Measurements from ENCODE around the gene NSD1. TPM values are rescaled to one million over a fixed set of nuclear protein-coding genes. Genes with fewer than 3 reads are reported as not detected.

The NSD1 gene
- total RNA-seq, 1 donor: 53.2 TPM

DNA sequence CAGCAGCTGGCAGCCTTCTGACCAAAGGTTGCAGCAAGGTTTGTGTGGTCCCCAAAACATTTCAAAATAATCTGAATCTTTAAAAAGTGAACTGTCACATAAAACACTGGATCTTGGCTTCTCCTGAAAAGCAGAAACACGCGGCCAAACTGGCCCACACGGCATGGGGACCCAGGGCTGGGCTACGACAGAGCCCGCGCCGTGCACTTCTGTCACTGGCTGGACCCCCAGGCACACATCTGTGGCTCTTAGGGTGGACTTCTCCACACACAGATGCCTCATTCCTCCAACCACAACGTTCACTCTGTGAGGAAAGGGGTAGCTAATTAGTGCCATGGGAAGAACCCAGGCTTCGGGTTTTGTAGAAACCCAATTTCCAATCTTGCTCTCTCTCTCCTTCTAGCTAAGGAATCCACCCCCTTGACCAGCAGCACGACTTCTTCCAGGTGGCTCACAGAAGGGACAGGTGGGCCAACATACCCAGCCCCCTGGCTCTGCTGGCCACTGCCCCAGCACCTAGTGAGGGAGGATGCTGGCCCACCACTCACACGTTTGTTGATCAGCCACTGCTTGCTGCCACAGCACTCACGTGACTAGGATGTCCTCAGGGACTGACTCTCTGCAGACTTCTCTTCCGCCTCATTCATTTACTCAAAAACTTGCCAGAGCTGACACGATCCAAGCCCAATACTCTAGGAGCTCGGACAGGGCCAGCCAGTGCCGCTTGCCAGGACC, 200.0 kb downstream of the NSD1 start:
- Histone ChIP-seq H3K36me3 (ENCODE audit: insufficient read depth, low read length) (peaks cover 54% of the 10 kb centered on the region), H3K4me2 (ENCODE audit: insufficient read depth, low read length) (no peak overlapping the region), H3K79me2 (ENCODE audit: insufficient read depth, low read length) (peaks cover 8% of the 10 kb centered on the region), H3K27ac (ENCODE audit: low read depth, low read length) (no peak overlapping the region), H3K27me3 (ENCODE audit: insufficient read depth, low read length) (no peaks in the 10 kb centered on the region), H4K20me1 (ENCODE audit: insufficient read depth, low read length) (peaks cover 11% of the 10 kb centered on the region), H3K4me3 (ENCODE audit: insufficient read depth, low read length) (no peak overlapping the region), H3K4me1 (ENCODE audit: insufficient read depth, low read length) (no peaks in the 10 kb centered on the region), H2AFZ (ENCODE audit: low read length) (no peak overlapping the region), H3K9me3 (ENCODE audit: low read depth, low read length) (no peaks in the 10 kb centered on the region)
- peak; percentile 30 for DNase-seq (ENCODE audit: insufficient read length, low spot score, missing footprints)
- TF ChIP-seq CTCF (IDR thresholded peaks at IDR 0.05; ENCODE audit: extremely low read depth, low read depth, low read length): no peak

DNA sequence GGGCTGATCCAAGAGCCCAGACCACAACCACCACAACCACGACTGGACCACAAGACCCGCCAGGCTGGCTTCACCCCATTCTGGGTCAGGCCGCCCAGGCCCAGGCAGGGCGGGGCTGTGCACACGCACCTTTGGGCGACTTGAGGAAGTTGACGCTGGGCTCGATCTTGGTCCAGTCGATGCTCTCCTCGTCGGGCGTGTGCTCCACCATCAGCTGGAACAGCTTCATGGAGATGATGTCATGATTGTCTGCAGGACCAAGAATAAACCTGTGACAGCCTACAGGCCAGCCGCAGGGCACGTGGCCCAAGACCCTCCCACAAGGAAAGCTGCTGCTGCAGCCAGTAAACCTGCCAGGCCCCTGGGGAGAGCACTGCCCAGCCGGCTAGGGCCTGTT, 200.6 kb downstream of the NSD1 start:
- Histone ChIP-seq H3K79me2 (ENCODE audit: insufficient read depth, low read length) (peaks cover 14% of the 10 kb centered on the region), H3K4me2 (ENCODE audit: insufficient read depth, low read length) (no peak overlapping the region), H3K4me3 (ENCODE audit: insufficient read depth, low read length) (no peak overlapping the region), H3K4me1 (ENCODE audit: insufficient read depth, low read length) (no peaks in the 10 kb centered on the region), H4K20me1 (ENCODE audit: insufficient read depth, low read length) (peaks cover 13% of the 10 kb centered on the region), H3K27me3 (ENCODE audit: insufficient read depth, low read length) (no peaks in the 10 kb centered on the region), H3K9me3 (ENCODE audit: low read depth, low read length) (no peaks in the 10 kb centered on the region), H2AFZ (ENCODE audit: low read length) (no peak overlapping the region), H3K27ac (ENCODE audit: low read depth, low read length) (no peak overlapping the region), H3K36me3 (ENCODE audit: insufficient read depth, low read length) (peaks cover 54% of the 10 kb centered on the region)
- TF ChIP-seq CTCF (IDR thresholded peaks at IDR 0.05; ENCODE audit: extremely low read depth, low read depth, low read length): no peak
- DNase-seq (ENCODE audit: insufficient read length, low spot score, missing footprints): no peak

DNA sequence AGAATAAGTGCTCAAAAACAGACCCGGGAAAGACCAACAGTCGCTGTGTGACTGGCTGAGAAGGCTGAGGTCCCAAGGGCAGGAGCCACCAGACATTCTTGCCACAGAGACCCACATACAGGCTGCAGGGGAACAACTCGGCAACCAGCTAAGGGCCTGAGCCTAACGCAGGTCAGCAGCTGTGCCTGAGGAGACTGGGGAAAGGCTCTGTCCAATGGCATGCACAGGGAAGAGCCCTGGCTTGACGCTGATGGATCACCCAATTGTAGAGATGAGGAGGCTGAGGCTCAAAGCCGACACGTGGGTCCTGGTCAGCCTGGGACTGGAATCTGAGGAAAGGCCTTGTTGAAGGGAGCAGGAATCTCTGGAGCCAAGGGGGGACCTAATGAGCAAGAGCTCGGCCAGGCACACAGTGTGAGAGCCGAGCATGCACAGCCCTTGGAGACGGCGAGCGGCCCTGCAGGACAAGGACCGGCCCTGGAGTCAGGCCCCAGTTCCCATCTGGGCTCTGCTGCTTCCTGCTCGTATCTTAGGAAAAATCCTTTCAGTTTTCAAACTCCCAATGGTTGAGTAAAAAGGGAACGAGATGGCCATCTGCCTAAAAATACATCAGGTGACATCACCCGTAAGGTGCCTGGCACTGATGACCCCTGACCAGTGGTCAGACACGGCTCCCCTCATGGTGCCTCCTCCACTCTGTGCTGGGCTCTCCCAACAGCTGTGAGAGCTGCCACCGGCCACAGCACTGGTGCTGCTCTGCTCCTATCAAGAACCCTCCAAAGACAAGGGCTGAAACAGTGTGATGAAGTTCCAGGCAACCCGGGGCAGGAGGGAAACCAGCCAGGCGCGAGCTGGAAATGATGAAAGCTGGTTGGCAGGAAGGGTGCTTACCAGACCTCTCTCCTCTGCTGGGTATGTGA, 201.5 kb downstream of the NSD1 start:
- H3K4me2 ChIP-seq (ENCODE audit: insufficient read depth, low read length): no peak overlapping the region
- no peak overlapping the region for H2AFZ ChIP-seq (ENCODE audit: low read length)
- H3K9me3 ChIP-seq (ENCODE audit: low read depth, low read length): no peaks in the 10 kb centered on the region
- H3K4me1 ChIP-seq (ENCODE audit: insufficient read depth, low read length): no peaks in the 10 kb centered on the region
- H4K20me1 ChIP-seq (ENCODE audit: insufficient read depth, low read length): peaks cover 19% of the 10 kb centered on the region
- H3K27ac ChIP-seq (ENCODE audit: low read depth, low read length): no peak overlapping the region
- H3K36me3 ChIP-seq (ENCODE audit: insufficient read depth, low read length): peaks cover 52% of the 10 kb centered on the region
- H3K79me2 ChIP-seq (ENCODE audit: insufficient read depth, low read length): peaks cover 23% of the 10 kb centered on the region
- peak; percentile 46 for DNase-seq (ENCODE audit: insufficient read length, low spot score, missing footprints)
- TF ChIP-seq CTCF (IDR thresholded peaks at IDR 0.05; ENCODE audit: extremely low read depth, low read depth, low read length): no peak
- no peak overlapping the region for H3K4me3 ChIP-seq (ENCODE audit: insufficient read depth, low read length)
- H3K27me3 ChIP-seq (ENCODE audit: insufficient read depth, low read length): no peaks in the 10 kb centered on the region

DNA sequence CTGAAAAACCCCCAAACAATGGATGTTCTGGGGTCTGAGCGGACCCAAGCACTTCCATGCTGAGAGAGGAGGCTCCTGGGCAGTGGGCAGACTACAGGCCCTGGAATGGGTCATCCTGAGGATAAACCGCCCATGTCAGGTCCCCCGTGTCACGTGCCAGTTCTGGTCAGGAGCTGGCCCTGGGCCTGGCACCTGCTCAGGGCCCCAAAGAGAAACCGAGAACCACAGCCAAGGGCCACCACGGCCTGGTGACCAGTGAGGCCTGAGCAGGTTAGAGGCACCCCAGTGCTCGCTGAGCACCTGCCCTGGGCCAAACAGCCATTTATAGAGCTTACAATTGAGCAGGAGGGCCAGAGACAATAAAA, 202.1 kb downstream of the NSD1 start:
- H2AFZ ChIP-seq (ENCODE audit: low read length): no peak overlapping the region
- no peaks in the 10 kb centered on the region for H3K27me3 ChIP-seq (ENCODE audit: insufficient read depth, low read length)
- H3K4me2 ChIP-seq (ENCODE audit: insufficient read depth, low read length): no peak overlapping the region
- TF ChIP-seq CTCF (IDR thresholded peaks at IDR 0.05; ENCODE audit: extremely low read depth, low read depth, low read length): no peak
- peaks cover 19% of the 10 kb centered on the region for H4K20me1 ChIP-seq (ENCODE audit: insufficient read depth, low read length)
- H3K4me1 ChIP-seq (ENCODE audit: insufficient read depth, low read length): no peaks in the 10 kb centered on the region
- no peaks in the 10 kb centered on the region for H3K9me3 ChIP-seq (ENCODE audit: low read depth, low read length)
- no peak overlapping the region for H3K4me3 ChIP-seq (ENCODE audit: insufficient read depth, low read length)
- peaks cover 48% of the 10 kb centered on the region for H3K36me3 ChIP-seq (ENCODE audit: insufficient read depth, low read length)
- H3K79me2 ChIP-seq (ENCODE audit: insufficient read depth, low read length): peaks cover 26% of the 10 kb centered on the region
- no peak for DNase-seq (ENCODE audit: insufficient read length, low spot score, missing footprints)
- H3K27ac ChIP-seq (ENCODE audit: low read depth, low read length): no peak overlapping the region

Data from osteoblast (primary cell).